Esophagus squamous epithelium (tissue), 4 donors: ENCODE data around the gene PNPLA5.

Experiments
- POLR2A ChIP-seq, 4 donors: fragments of 450-650 bp; IDR thresholded peaks; one replicate each; pipeline ENCODE4 v1.6.1; 2017; ENCODE audit warnings: antibody characterized with exemption in 4 of 4, mild to moderate bottlenecking in 4 of 4, moderate library complexity in 3 of 4
- TF ChIP-seq, protein P1 (sequence below), 6 experiments: fragments of 450-650 bp in 4 of 6; fragments of 200-600 bp in 2 of 6; sonication (generic) in 2 of 6; IDR thresholded peaks; one replicate each; pipeline ENCODE4 v1.5.1; 2016 to 2019; ENCODE audit warnings: antibody characterized with exemption in 6 of 6, mild to moderate bottlenecking in 4 of 6, moderate library complexity in 4 of 6

DNA sequence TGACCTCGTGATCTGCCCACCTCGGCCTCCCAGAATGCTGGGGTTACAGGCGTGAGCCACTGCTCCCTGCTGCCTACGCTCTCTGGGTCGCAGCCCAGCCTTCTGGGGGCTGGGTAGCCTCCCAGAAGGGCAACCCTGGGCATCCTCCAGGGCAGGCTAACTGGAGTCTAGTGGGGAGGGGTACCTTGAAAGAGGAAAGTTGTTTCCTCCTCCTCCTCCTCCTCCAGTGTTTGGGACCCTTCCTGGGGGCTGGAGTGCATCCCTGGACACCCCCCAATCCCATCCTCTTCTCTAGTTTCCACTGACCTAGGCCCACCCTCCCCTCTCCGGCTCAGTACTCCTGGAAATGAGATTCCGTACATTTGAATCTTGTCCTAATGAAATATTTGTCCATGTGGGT, 33.1 kb upstream of the PNPLA5 start:
- TF ChIP-seq, protein P1, sequence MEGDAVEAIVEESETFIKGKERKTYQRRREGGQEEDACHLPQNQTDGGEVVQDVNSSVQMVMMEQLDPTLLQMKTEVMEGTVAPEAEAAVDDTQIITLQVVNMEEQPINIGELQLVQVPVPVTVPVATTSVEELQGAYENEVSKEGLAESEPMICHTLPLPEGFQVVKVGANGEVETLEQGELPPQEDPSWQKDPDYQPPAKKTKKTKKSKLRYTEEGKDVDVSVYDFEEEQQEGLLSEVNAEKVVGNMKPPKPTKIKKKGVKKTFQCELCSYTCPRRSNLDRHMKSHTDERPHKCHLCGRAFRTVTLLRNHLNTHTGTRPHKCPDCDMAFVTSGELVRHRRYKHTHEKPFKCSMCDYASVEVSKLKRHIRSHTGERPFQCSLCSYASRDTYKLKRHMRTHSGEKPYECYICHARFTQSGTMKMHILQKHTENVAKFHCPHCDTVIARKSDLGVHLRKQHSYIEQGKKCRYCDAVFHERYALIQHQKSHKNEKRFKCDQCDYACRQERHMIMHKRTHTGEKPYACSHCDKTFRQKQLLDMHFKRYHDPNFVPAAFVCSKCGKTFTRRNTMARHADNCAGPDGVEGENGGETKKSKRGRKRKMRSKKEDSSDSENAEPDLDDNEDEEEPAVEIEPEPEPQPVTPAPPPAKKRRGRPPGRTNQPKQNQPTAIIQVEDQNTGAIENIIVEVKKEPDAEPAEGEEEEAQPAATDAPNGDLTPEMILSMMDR (IDR thresholded peaks at IDR 0.05), result no peak
- TF ChIP-seq POLR2A (IDR thresholded peaks at IDR 0.05), result no peak
